Measurements from ENCODE around the gene GLG1.
"Not testable (repeated sequence)": the region's sequence is repeated elsewhere in the genome, so short reads cannot be mapped to it uniquely, and the experiment has no call there.

Gene GLG1

GRCh38 chr16:74468807-74469525, 137.9 kb downstream of the GLG1 start:
- no peak for DNase-seq

GRCh38 chr16:74466872-74467271, 140.0 kb downstream of the GLG1 start:
- no peak for DNase-seq

- no peak for DNase-seq
Measured at GRCh38 chr16:74465851-74466685, 140.8 kb downstream of the GLG1 start.

GRCh38 chr16:74465281-74465680, 141.6 kb downstream of the GLG1 start:
- DNase-seq = no peak

- no peak for DNase-seq
Measured at GRCh38 chr16:74463888-74464287, 143.0 kb downstream of the GLG1 start.

GRCh38 chr16:74462361-74462760, 144.6 kb downstream of the GLG1 start:
- DNase-seq = no peak

- DNase-seq = no peak
Measured at GRCh38 chr16:74461826-74462225, 145.1 kb downstream of the GLG1 start.

GRCh38 chr16:74460542-74460941, 146.4 kb downstream of the GLG1 start:
- no peak for DNase-seq

- no peak for DNase-seq
Measured at GRCh38 chr16:74456290-74456625, 150.7 kb downstream of the GLG1 start.

- no peak for DNase-seq
Measured at GRCh38 chr16:74455619-74456289, 151.2 kb downstream of the GLG1 start.

GRCh38 chr16:74455213-74455612, 151.7 kb downstream of the GLG1 start:
- DNase-seq = no peak

- no peak for DNase-seq
Measured at GRCh38 chr16:74451951-74452758, 154.8 kb downstream of the GLG1 start.

GRCh38 chr16:74450967-74451760, 155.8 kb downstream of the GLG1 start:
- no peak for DNase-seq

GRCh38 chr16:74450236-74450635, 156.7 kb downstream of the GLG1 start:
- DNase-seq = no peak

- DNase-seq = peak in 1 of 2 donors; percentile 19
Measured at GRCh38 chr16:74449470-74449869, 157.4 kb downstream of the GLG1 start.

GRCh38 chr16:74448990-74449389, 157.9 kb downstream of the GLG1 start:
- DNase-seq = peak in 1 of 2 donors; percentile 16

GRCh38 chr16:74447578-74447977, 159.3 kb downstream of the GLG1 start:
- DNase-seq = no peak

GRCh38 chr16:74446866-74447265, 160.0 kb downstream of the GLG1 start:
- DNase-seq = no peak

GRCh38 chr16:74443624-74444346, 163.1 kb downstream of the GLG1 start:
- DNase-seq = not testable (repeated sequence)

GRCh38 chr16:74439685-74440084, 167.2 kb downstream of the GLG1 start:
- no peak for DNase-seq

GRCh38 chr16:74438492-74438979, 168.4 kb downstream of the GLG1 start:
- peak in 1 of 2 donors; percentile 42 for DNase-seq

Measured in CD4-positive, alpha-beta T cell treated with Interleukin-4 for 1 hour (primary cell).